HL-60 (cell line): Measurements from ENCODE around the gene CYP2D6.
"Not testable (repeated sequence)": the region's sequence is repeated elsewhere in the genome, so short reads cannot be mapped to it uniquely, and the experiment has no call there.

Source experiments
- DNase-seq, 2 experiments: peaks; one replicate each; pipeline ENCODE4 v3.0.0-alpha.2; 2010 to 2020; ENCODE audit warnings: low read depth in 1 of 2, low spot score in 1 of 2
- H3K27ac ChIP-seq: fragments of 250-450 bp; sonication (Bioruptor Pico); replicated peaks from 2 replicates; pipeline ENCODE4 v1.5.1; 2020; ENCODE audit warnings: mild to moderate bottlenecking, moderate library complexity
- H3K27me3 ChIP-seq: fragments of 250-450 bp; sonication (Bioruptor Pico); 2 replicates; pipeline ENCODE4 v1.5.1; 2021; ENCODE audit warnings: mild to moderate bottlenecking, moderate library complexity; ENCODE audit not compliant: insufficient read depth, poor library complexity, severe bottlenecking
- H3K4me3 ChIP-seq: replicated peaks from 2 replicates; pipeline ENCODE4 v1.5.1; 2011; ENCODE audit warnings: mild to moderate bottlenecking, control low read depth, low read length; ENCODE audit not compliant: insufficient read depth
- GABPA ChIP-seq: IDR thresholded peaks from 2 replicates; pipeline ENCODE4 v1.6.1; 2012; ENCODE audit warnings: low read depth
- POLR2AphosphoS5 ChIP-seq: IDR thresholded peaks from 2 replicates; pipeline ENCODE4 v1.6.1; 2012; ENCODE audit warnings: low read depth
- SPI1 ChIP-seq: IDR thresholded peaks from 2 replicates; pipeline ENCODE4 v1.6.1; 2012; ENCODE audit warnings: low read depth, mild to moderate bottlenecking, borderline replicate concordance
- TF ChIP-seq, protein P1 (sequence below): IDR thresholded peaks from 2 replicates; pipeline ENCODE4 v1.6.1; 2012; ENCODE audit warnings: low read depth; ENCODE audit not compliant: insufficient replicate concordance
- TF ChIP-seq, protein P2 (sequence below): IDR thresholded peaks from one replicate; pipeline ENCODE4 v1.5.1; 2011; ENCODE audit warnings: low read length, control low read depth, inconsistent platforms; ENCODE audit not compliant: insufficient read depth

Gene CYP2D6

GRCh38 chr22:42134100-42135020 is 3.8 kb upstream of the CYP2D6 start:
- DNase-seq = no peak
- no peaks in the 10 kb centered on the region for H3K27me3 ChIP-seq
- TF ChIP-seq, protein P1, sequence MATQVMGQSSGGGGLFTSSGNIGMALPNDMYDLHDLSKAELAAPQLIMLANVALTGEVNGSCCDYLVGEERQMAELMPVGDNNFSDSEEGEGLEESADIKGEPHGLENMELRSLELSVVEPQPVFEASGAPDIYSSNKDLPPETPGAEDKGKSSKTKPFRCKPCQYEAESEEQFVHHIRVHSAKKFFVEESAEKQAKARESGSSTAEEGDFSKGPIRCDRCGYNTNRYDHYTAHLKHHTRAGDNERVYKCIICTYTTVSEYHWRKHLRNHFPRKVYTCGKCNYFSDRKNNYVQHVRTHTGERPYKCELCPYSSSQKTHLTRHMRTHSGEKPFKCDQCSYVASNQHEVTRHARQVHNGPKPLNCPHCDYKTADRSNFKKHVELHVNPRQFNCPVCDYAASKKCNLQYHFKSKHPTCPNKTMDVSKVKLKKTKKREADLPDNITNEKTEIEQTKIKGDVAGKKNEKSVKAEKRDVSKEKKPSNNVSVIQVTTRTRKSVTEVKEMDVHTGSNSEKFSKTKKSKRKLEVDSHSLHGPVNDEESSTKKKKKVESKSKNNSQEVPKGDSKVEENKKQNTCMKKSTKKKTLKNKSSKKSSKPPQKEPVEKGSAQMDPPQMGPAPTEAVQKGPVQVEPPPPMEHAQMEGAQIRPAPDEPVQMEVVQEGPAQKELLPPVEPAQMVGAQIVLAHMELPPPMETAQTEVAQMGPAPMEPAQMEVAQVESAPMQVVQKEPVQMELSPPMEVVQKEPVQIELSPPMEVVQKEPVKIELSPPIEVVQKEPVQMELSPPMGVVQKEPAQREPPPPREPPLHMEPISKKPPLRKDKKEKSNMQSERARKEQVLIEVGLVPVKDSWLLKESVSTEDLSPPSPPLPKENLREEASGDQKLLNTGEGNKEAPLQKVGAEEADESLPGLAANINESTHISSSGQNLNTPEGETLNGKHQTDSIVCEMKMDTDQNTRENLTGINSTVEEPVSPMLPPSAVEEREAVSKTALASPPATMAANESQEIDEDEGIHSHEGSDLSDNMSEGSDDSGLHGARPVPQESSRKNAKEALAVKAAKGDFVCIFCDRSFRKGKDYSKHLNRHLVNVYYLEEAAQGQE = no peak
- TF ChIP-seq GABPA (no peak), SPI1 (no peak), POLR2AphosphoS5 (no peak)
- TF ChIP-seq, protein P2, sequence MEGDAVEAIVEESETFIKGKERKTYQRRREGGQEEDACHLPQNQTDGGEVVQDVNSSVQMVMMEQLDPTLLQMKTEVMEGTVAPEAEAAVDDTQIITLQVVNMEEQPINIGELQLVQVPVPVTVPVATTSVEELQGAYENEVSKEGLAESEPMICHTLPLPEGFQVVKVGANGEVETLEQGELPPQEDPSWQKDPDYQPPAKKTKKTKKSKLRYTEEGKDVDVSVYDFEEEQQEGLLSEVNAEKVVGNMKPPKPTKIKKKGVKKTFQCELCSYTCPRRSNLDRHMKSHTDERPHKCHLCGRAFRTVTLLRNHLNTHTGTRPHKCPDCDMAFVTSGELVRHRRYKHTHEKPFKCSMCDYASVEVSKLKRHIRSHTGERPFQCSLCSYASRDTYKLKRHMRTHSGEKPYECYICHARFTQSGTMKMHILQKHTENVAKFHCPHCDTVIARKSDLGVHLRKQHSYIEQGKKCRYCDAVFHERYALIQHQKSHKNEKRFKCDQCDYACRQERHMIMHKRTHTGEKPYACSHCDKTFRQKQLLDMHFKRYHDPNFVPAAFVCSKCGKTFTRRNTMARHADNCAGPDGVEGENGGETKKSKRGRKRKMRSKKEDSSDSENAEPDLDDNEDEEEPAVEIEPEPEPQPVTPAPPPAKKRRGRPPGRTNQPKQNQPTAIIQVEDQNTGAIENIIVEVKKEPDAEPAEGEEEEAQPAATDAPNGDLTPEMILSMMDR = no peak
- H3K4me3 ChIP-seq = no peak overlapping the region
- no peak overlapping the region for H3K27ac ChIP-seq

GRCh38 chr22:42132457-42132856 is 1.8 kb upstream of the CYP2D6 start:
- no peak overlapping the region for H3K4me3 ChIP-seq
- no peak overlapping the region for H3K27ac ChIP-seq
- TF ChIP-seq SPI1 (no peak), GABPA (no peak), POLR2AphosphoS5 (no peak)
- TF ChIP-seq, protein P2 = no peak
- TF ChIP-seq, protein P1 = no peak
- no peaks in the 10 kb centered on the region for H3K27me3 ChIP-seq
- no peak for DNase-seq

- Histone ChIP-seq H3K4me3 (no peak overlapping the region), H3K27ac (no peak overlapping the region), H3K27me3 (no peaks in the 10 kb centered on the region)
- DNase-seq = no peak
- TF ChIP-seq, protein P1 = no peak
- TF ChIP-seq, protein P2 = no peak
- no peak for TF ChIP-seq GABPA
- no peak for TF ChIP-seq SPI1
- no peak for TF ChIP-seq POLR2AphosphoS5
These were observed 952 bp upstream of the CYP2D6 start for GRCh38 chr22:42131562-42131961.

DNA sequence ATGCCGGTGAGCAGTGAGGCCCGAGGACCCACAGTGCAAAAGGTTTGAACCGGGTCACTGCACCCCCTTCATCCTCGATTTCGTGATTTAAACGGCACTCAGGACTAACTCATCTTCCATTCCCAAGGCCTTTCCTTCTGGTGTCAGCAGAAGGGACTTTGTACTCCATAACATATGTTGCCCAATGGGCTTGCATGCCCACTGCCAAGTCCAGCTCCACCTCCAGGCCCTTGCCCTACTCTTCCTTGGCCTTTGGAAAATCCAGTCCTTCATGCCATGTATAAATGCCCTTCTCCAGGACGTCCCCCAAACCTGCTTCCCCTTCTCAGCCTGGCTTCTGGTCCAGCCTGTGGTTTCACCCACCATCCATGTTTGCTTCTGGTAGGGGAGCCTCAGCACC is 428 bp downstream of the CYP2D6 start:
- not testable (repeated sequence) for DNase-seq, H3K27me3 ChIP-seq, H3K27ac ChIP-seq, H3K4me3 ChIP-seq

DNA sequence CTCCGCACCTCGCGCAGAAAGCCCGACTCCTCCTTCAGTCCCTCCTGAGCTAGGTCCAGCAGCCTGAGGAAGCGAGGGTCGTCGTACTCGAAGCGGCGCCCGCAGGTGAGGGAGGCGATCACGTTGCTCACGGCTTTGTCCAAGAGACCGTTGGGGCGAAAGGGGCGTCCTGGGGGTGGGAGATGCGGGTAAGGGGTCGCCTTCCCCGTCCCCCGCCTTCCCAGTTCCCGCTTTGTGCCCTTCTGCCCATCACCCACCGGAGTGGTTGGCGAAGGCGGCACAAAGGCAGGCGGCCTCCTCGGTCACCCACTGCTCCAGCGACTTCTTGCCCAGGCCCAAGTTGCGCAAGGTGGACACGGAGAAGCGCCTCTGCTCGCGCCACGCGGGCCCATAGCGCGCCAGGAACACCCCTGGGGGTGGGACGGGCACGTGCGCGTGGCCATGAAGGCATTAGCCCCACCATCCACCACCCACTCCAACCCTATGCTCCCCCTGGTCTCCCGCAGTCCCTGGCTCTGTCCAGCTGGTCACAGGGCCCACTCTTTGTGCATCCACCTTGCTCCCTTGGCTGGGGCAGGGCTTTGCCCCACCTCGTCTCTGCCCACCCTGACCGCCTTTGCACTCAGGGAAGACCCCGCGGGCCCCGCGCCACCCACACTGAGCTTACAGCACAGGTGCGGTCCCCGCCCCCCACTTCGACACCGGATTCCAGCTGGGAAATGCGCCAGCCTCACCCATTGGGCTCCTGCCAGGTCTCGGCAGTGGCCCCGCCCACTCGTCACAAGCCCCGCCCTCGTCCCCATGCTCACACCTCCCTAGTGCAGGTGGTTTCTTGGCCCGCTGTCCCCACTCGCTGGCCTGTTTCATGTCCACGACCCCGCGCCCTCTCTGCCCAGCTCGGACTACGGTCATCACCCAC is 1.6 kb downstream of the CYP2D6 start:
- not testable (repeated sequence) for H3K27ac ChIP-seq, H3K27me3 ChIP-seq, H3K4me3 ChIP-seq, DNase-seq
